GM18951 (cell line): ENCODE data around the gene UBTD1.

Source experiments
- POLR2A ChIP-seq: IDR thresholded peaks from 4 replicates; pipeline ENCODE4 v1.6.1; 2011; ENCODE audit warnings: mild to moderate bottlenecking; ENCODE audit not compliant: insufficient read length, insufficient read depth; ENCODE audit errors: extremely low read depth
- in situ Hi-C: fragments of 300-500 bp; cut with MboI; formaldehyde crosslinking; loops from one replicate; pipeline ENCODE4 v1.12.0; 2022; ENCODE audit warnings: low sequenced_read_pairs, mixed read lengths, inconsistent platforms; ENCODE audit not compliant: unreplicated experiment

The UBTD1 gene

DNA sequence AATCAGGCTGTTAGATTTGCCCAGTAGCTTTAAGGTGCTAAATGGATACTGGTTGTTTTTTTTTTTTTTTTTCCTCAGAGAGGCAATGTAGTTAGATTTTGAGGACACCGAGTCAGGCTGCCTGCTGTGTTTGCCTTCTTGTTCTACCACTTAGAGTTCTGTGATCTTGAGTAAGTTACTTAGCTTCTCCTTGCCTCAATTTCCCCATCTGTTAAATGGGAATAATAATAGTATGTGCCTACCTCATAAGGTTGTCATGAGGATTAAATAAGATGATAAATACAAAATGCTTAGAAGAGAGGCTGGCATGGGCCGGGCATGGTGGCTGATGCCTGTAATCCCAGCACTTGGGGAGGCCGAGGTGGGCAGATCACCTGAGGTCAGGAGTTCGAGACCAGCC is 120.0 kb downstream of the UBTD1 start:
- TF ChIP-seq POLR2A: no peak
- in situ Hi-C loops: no loop called here
